Breast epithelium (tissue), 4 donors: ENCODE measurements around the gene TMEM198. TPM values are rescaled to one million over a fixed set of nuclear protein-coding genes. Genes with fewer than 3 reads are reported as not detected.

ENCODE experiments used
- DNase-seq, 2 donors: peaks; one replicate each; pipeline ENCODE4 v3.0.0-alpha.2; 2019; ENCODE audit warnings: low spot score in 2 of 2
- H3K27ac ChIP-seq, 2 donors: fragments of 200-600 bp; sonication (generic) in 1 of 2; one replicate each; pipeline ENCODE4 v1.5.1; 2016 to 2019; ENCODE audit warnings: mild to moderate bottlenecking in 1 of 2
- H3K27me3 ChIP-seq, 2 donors: fragments of 200-600 bp; sonication (generic) in 1 of 2; one replicate each; pipeline versions ENCODE4 v1.5.1 to v1.6.0; 2017 to 2019; ENCODE audit warnings: control low read depth in 1 of 2, mild to moderate bottlenecking in 1 of 2
- H3K36me3 ChIP-seq: fragments of 200-600 bp; one replicate; pipeline ENCODE4 v1.5.1; 2019
- H3K4me1 ChIP-seq, 2 donors: fragments of 200-600 bp; sonication (generic); one replicate each; pipeline ENCODE4 v1.5.1; 2016 to 2019; ENCODE audit warnings: control low read depth in 1 of 2
- H3K4me3 ChIP-seq, 3 donors: fragments of 200-600 bp; sonication (generic); 1 replicate in 2 of 3; 2 replicates in 1 of 3; pipeline ENCODE4 v1.5.1; 2016 to 2019; ENCODE audit warnings: mild to moderate bottlenecking in 3 of 3, moderate library complexity in 2 of 3
- H3K9me3 ChIP-seq, 2 donors: fragments of 200-600 bp; sonication (generic) in 1 of 2; one replicate each; pipeline ENCODE4 v1.5.1; 2016 to 2019; ENCODE audit warnings: control low read depth in 1 of 2
- POLR2A ChIP-seq: fragments of 450-650 bp; IDR thresholded peaks from one replicate; pipeline ENCODE4 v1.6.1; 2016; ENCODE audit warnings: antibody characterized with exemption, mild to moderate bottlenecking, moderate library complexity
- POLR2AphosphoS5 ChIP-seq, 3 donors: sonication (generic); formaldehyde crosslinking; IDR thresholded peaks; one replicate each; pipeline ENCODE4 v1.6.1; 2017; ENCODE audit warnings: antibody characterized with exemption in 3 of 3
- intact Hi-C: fragments of 100-400 bp; cut with DNase I; formaldehyde crosslinking; loops from one replicate; pipeline ENCODE4 v1.15.1; 2023; ENCODE audit warnings: low total_unique reads
- total RNA-seq, 3 donors: library from RNA; depleted of rRNA; stranded (reverse); fragments of >200 nt; gene quantifications; one replicate each; pipeline ENCODE4 v1.1.0, GENCODE V29; 2016
- TF ChIP-seq, protein P1 (sequence below), 3 donors: fragments of 450-650 bp; IDR thresholded peaks; one replicate each; pipeline ENCODE4 v1.5.1; 2016 to 2017; ENCODE audit warnings: antibody characterized with exemption in 3 of 3, mild to moderate bottlenecking in 3 of 3, moderate library complexity in 3 of 3

The TMEM198 gene
- total RNA-seq, 3 donors from 2014 or later = 1.6 to 1.9 (median 1.8) TPM

DNA sequence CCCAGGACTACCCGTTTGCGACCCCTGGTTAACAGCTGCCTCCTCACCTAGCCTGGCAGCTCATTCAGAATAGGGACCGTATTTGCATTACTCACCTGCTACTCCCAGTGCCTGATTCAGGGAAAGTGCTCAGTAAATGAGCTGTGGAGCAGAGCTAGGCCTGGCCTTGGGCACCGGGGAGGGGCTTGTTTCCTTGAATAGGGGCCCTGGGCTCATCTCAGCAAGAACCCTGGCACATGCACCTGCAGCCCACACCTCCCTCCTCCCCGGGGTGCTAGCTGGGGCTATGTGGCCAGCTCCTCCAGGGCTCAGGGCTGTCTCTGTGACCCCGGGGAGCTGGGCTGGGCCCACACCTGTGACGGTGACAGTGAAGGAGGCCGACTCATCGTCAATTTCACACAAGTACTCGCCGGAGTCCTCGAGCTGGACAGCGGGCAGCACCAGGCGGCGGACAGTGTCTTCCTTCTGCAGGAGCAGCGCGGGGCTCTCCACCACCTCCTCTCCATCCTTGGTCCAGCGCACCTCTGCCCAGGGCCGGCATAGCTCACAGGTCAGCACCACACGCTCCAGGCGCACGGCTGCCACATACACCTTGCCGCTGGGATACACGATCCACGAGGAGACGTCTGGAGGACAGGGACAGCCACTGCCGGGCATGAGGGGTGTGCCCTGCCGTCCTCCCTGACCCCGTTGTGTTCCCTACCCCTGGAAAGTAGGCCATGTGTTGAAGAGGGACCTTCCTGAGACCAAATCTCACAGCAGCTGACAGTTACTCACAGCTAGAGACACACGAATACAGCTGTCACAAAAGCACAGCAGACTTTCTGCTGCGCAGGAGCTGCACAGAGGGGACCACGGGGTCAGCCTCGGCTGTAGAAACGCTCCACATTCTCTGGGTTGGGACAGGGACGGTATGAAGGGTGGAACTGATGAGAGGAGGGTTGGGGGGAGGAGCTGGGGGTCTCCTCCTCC, 18.5 kb downstream of the TMEM198 start:
- no peaks in the 10 kb centered on the region for H3K9me3 ChIP-seq
- no peak overlapping the region for H3K4me3 ChIP-seq
- no peaks in the 10 kb centered on the region for H3K27me3 ChIP-seq
- H3K27ac ChIP-seq = no peak overlapping the region
- DNase-seq = no peak
- TF ChIP-seq POLR2A (no peak), POLR2AphosphoS5 (IDR thresholded peaks at IDR 0.05) (no peak)
- TF ChIP-seq, protein P1, sequence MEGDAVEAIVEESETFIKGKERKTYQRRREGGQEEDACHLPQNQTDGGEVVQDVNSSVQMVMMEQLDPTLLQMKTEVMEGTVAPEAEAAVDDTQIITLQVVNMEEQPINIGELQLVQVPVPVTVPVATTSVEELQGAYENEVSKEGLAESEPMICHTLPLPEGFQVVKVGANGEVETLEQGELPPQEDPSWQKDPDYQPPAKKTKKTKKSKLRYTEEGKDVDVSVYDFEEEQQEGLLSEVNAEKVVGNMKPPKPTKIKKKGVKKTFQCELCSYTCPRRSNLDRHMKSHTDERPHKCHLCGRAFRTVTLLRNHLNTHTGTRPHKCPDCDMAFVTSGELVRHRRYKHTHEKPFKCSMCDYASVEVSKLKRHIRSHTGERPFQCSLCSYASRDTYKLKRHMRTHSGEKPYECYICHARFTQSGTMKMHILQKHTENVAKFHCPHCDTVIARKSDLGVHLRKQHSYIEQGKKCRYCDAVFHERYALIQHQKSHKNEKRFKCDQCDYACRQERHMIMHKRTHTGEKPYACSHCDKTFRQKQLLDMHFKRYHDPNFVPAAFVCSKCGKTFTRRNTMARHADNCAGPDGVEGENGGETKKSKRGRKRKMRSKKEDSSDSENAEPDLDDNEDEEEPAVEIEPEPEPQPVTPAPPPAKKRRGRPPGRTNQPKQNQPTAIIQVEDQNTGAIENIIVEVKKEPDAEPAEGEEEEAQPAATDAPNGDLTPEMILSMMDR (IDR thresholded peaks at IDR 0.05) = no peak
- H3K36me3 ChIP-seq = no peaks in the 10 kb centered on the region
- intact Hi-C loops = no loop called here
- no peaks in the 10 kb centered on the region for H3K4me1 ChIP-seq

DNA sequence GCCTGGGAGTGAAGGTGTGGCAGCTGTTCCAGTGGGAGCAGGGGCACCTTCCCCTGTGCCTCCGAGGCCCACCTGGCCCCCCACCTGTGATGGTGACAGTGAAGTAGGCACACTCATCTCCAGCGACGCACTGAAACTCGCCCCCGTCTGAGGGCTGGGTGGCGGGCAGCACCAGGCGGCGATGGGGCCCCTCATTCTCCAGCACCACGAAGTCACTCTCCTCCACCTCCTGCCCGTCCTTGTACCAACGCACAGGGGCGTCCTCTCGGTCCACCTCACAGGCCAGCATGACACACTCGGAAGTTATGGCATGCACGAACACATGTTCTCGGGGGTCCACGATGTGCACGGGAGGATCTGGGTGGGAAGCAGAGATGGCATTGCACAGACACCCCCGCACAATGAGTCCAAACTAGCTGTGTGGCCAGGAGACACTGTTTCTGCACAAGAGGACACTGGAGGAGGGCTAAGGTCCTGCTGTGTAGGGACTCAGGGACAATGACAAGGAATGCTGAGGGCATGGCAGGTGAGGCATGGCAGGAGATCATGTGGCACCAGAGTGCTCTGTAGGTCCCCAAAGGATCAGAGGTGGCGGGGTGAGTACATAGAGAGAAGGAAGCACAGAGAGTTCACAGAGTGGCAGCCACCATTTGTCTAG, 19.6 kb downstream of the TMEM198 start:
- no peaks in the 10 kb centered on the region for H3K27me3 ChIP-seq
- no peak for TF ChIP-seq POLR2AphosphoS5 (IDR thresholded peaks at IDR 0.05)
- no peak for TF ChIP-seq POLR2A
- TF ChIP-seq, protein P1 (IDR thresholded peaks at IDR 0.05) = no peak
- intact Hi-C loops = no loop called here
- no peaks in the 10 kb centered on the region for H3K4me1 ChIP-seq
- no peaks in the 10 kb centered on the region for H3K9me3 ChIP-seq
- no peak overlapping the region for H3K4me3 ChIP-seq
- H3K36me3 ChIP-seq = no peaks in the 10 kb centered on the region
- H3K27ac ChIP-seq = no peak overlapping the region
- DNase-seq = no peak

DNA sequence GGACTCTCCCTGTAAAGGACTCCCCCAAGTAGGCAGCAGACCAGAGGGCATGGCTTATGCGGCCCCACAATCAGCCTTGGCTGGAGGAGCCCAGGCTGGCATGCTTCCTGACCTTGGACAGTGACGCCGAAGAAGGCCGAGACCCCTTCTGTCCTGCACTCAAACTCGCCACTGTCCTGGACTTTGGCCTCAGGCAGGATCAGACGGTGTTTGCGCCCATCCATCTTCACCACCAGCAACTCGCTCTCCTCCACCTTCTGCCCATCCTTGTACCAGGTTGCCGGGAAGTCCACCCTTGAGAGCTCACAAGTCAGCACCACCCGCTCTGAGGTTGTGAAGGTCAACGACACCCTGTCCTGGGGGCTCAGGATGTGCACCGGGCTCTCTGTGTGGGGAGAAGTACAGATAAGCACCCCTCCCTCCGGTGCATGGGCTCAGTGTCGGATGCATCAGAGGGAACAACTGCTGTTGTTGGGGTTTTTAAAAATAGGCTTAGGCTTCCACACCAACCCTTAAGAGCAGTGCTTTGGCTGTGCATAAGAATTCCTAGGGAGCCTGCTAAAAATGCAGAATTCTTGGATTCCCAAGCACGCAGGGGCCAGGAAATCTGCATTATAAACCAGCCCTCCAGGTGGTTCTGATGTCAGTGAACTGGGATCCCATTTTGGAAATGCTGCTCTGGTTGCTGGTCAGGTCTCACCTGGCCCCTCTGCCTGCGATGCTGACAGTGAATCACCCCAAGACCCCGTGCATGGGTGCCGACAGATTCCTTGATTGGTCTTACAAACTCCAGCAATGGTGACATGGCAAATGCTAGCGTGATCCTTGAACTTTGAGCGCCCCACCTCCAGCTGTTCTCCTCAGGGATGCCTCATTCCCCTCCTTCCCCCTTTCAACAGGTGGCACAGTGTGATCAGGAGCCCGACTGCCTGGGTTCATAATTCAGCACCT, 21.6 kb downstream of the TMEM198 start:
- H3K27me3 ChIP-seq = no peaks in the 10 kb centered on the region
- no peak for DNase-seq
- H3K4me3 ChIP-seq = no peak overlapping the region
- H3K36me3 ChIP-seq = no peaks in the 10 kb centered on the region
- intact Hi-C loops = no loop called here
- H3K4me1 ChIP-seq = no peaks in the 10 kb centered on the region
- H3K27ac ChIP-seq = no peak overlapping the region
- no peaks in the 10 kb centered on the region for H3K9me3 ChIP-seq
- TF ChIP-seq POLR2A = no peak
- TF ChIP-seq POLR2AphosphoS5 (IDR thresholded peaks at IDR 0.05) = no peak
- TF ChIP-seq, protein P1 (IDR thresholded peaks at IDR 0.05) = no peak

DNA sequence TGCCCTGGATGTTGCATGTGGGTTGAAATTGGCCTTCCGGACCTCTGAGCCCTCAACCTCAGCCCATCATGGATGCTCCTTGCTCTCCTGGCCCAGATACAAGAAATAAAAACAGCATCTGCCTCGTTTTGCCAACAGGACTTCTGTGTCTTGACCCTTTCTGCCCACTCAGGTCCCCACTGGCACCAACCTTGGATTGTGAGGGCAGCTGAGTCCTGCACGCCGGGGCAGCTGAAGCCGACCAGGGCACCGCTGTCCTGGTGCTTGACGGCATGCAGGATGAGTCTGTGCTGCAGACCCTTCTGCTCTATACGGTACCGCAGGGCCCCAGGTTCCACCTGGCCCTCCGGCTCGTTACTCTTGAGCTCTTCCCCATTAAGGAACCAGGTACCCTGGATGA, 22.8 kb downstream of the TMEM198 start:
- DNase-seq = no peak
- TF ChIP-seq, protein P1 (IDR thresholded peaks at IDR 0.05) = no peak
- TF ChIP-seq POLR2AphosphoS5 (IDR thresholded peaks at IDR 0.05) (no peak), POLR2A (no peak)
- no peaks in the 10 kb centered on the region for H3K27me3 ChIP-seq

More for the DNA sequence above, 22.8 kb downstream of the TMEM198 start:
- H3K36me3 ChIP-seq = no peaks in the 10 kb centered on the region
- intact Hi-C loops = no loop called here
- H3K9me3 ChIP-seq = no peaks in the 10 kb centered on the region
- H3K4me1 ChIP-seq = no peaks in the 10 kb centered on the region
- no peak overlapping the region for H3K4me3 ChIP-seq
- no peak overlapping the region for H3K27ac ChIP-seq
